GM23248 (cell line): ENCODE data around the gene ARMH4. TPM values are rescaled to one million over a fixed set of nuclear protein-coding genes. Genes with fewer than 3 reads are reported as not detected.

Source experiments
- DNase-seq: peaks from one replicate; pipeline ENCODE4 v3.0.0-alpha.2; 2015
- H2AFZ ChIP-seq: fragments of 200-600 bp; sonication (generic); 2 replicates; pipeline ENCODE4 v1.6.1; 2016; ENCODE audit warnings: antibody characterized with exemption
- H3F3A ChIP-seq: fragments of 200-600 bp; sonication (generic); 2 replicates; pipeline ENCODE4 v1.6.1; 2016; ENCODE audit warnings: mild to moderate bottlenecking, antibody characterized with exemption, mixed run types; ENCODE audit not compliant: insufficient read depth
- H3K27ac ChIP-seq: fragments of 200-600 bp; sonication (generic); 2 replicates; pipeline ENCODE4 v1.5.1; 2016; ENCODE audit warnings: mild to moderate bottlenecking
- H3K27me3 ChIP-seq: fragments of 200-600 bp; sonication (generic); replicated peaks from 2 replicates; pipeline ENCODE4 v1.6.1; 2016; ENCODE audit warnings: mild to moderate bottlenecking; ENCODE audit not compliant: insufficient read depth
- H3K36me3 ChIP-seq: fragments of 200-600 bp; sonication (generic); 2 replicates; pipeline ENCODE4 v1.6.1; 2016; ENCODE audit warnings: low read depth, mild to moderate bottlenecking
- H3K4me1 ChIP-seq: fragments of 200-600 bp; sonication (generic); 2 replicates; pipeline ENCODE4 v1.6.1; 2016; ENCODE audit warnings: mild to moderate bottlenecking; ENCODE audit not compliant: insufficient read depth
- H3K4me2 ChIP-seq: fragments of 200-600 bp; sonication (generic); one replicate; pipeline ENCODE4 v1.6.1; 2016; ENCODE audit warnings: mild to moderate bottlenecking; ENCODE audit not compliant: unreplicated experiment
- H3K4me3 ChIP-seq: fragments of 200-600 bp; sonication (generic); 2 replicates; pipeline ENCODE4 v1.5.1; 2016; ENCODE audit warnings: mild to moderate bottlenecking
- H3K79me2 ChIP-seq: fragments of 200-600 bp; sonication (generic); 2 replicates; pipeline ENCODE4 v1.6.1; 2016; ENCODE audit warnings: mild to moderate bottlenecking; ENCODE audit not compliant: insufficient read depth
- H3K9ac ChIP-seq: fragments of 200-600 bp; sonication (generic); 2 replicates; pipeline ENCODE4 v1.6.1; 2016; ENCODE audit warnings: mild to moderate bottlenecking
- H3K9me2 ChIP-seq: fragments of 200-600 bp; sonication (generic); 2 replicates; pipeline ENCODE4 v1.6.1; 2016; ENCODE audit warnings: mixed run types, mild to moderate bottlenecking, moderate library complexity; ENCODE audit not compliant: insufficient read depth
- H3K9me3 ChIP-seq: fragments of 200-600 bp; sonication (generic); one replicate; pipeline ENCODE4 v1.6.1; 2017; ENCODE audit warnings: low read depth
- H4K20me1 ChIP-seq: fragments of 200-600 bp; sonication (generic); 2 replicates; pipeline ENCODE4 v1.6.0; 2016; ENCODE audit not compliant: insufficient read depth
- EZH2 ChIP-seq: fragments of 200-600 bp; sonication (generic); IDR thresholded peaks from 2 replicates; pipeline ENCODE4 v1.6.1; 2018; ENCODE audit warnings: antibody characterized with exemption, mild to moderate bottlenecking; ENCODE audit not compliant: insufficient read depth, poor library complexity, severe bottlenecking
- EZH2phosphoT487 ChIP-seq: fragments of 200-600 bp; sonication (generic); IDR thresholded peaks from 2 replicates; pipeline ENCODE4 v1.6.1; 2018; ENCODE audit warnings: antibody characterized with exemption, moderate library complexity, mild to moderate bottlenecking, low read depth; ENCODE audit not compliant: insufficient read depth
- WGBS, 2 experiments: methylation state at CpG; one replicate each; pipeline ENCODE4 v1.1.6; 2015 to 2017; ENCODE audit warnings: low lambda C conversion rate in 2 of 2, low coverage in 1 of 2; ENCODE audit errors: missing lambda C conversion rate in 2 of 2; 5-methylcytosine and 5-hydroxymethylcytosine counted together
- in situ Hi-C: fragments of 300-500 bp; cut with MboI; formaldehyde crosslinking; loops from 2 replicates; pipeline ENCODE4 v1.15.0; 2020
- polyA plus RNA-seq: library from polyadenylated mRNA; unstranded; fragments of >200 nt; fragmentation: Nextera tagmentation; extraction: Ambion mirVana; gene quantifications from 2 replicates; pipeline ENCODE4 v1.2.1, GENCODE V29; 2016
- total RNA-seq: library from RNA; depleted of rRNA; stranded (reverse); fragments of >200 nt; shearing (Covaris generic); gene quantifications from 2 replicates; pipeline ENCODE4 v1.2.3, GENCODE V29; 2014

Gene ARMH4
- total and polyA plus RNA-seq, 2 experiments from 2014 or later = 2.9 to 8.7 TPM

- in situ Hi-C loops = no loop called here
These were observed 60.0 kb downstream of the ARMH4 start for GRCh38 chr14:58091883-58092630.

GRCh38 chr14:58089612-58090011 lies 62.4 kb downstream of the ARMH4 start:
- Histone ChIP-seq H4K20me1 (no peaks in the 10 kb centered on the region), H3K27ac (no peak overlapping the region), H3K9ac (no peak overlapping the region), H3K79me2 (no peaks in the 10 kb centered on the region), H3K9me2 (no peaks in the 10 kb centered on the region), H3K4me1 (no peaks in the 10 kb centered on the region), H3K4me3 (no peak overlapping the region), H2AFZ (no peak overlapping the region), H3K9me3 (no peaks in the 10 kb centered on the region), H3F3A (no peaks in the 10 kb centered on the region), H3K4me2 (no peak overlapping the region), H3K36me3 (no peaks in the 10 kb centered on the region), H3K27me3 (no peaks in the 10 kb centered on the region)
- DNase-seq = no peak
- 88 to 95% methylated on average over 3 of the region's 3 CpGs for WGBS, 2 experiments
- in situ Hi-C loops = no loop called here
- TF ChIP-seq EZH2phosphoT487 = no peak
- TF ChIP-seq EZH2 = no peak

More at GRCh38 chr14:58091883-58092630, 60.0 kb downstream of the ARMH4 start:
- 86 to 88% methylated on average over 5 of the region's 5 CpGs for WGBS, 2 experiments
- Histone ChIP-seq H3K9ac (no peak overlapping the region), H3F3A (no peaks in the 10 kb centered on the region), H3K4me2 (no peak overlapping the region), H3K4me1 (no peaks in the 10 kb centered on the region), H4K20me1 (no peaks in the 10 kb centered on the region), H2AFZ (no peak overlapping the region), H3K36me3 (no peaks in the 10 kb centered on the region), H3K27ac (no peak overlapping the region), H3K27me3 (no peaks in the 10 kb centered on the region), H3K9me2 (no peaks in the 10 kb centered on the region), H3K9me3 (no peaks in the 10 kb centered on the region), H3K4me3 (no peak overlapping the region), H3K79me2 (no peaks in the 10 kb centered on the region)
- DNase-seq = no peak
- TF ChIP-seq EZH2phosphoT487 = no peak

GRCh38 chr14:58088961-58089360 lies 63.1 kb downstream of the ARMH4 start:
- H3K36me3 ChIP-seq = no peaks in the 10 kb centered on the region
- no peaks in the 10 kb centered on the region for H4K20me1 ChIP-seq
- H3K4me1 ChIP-seq = no peaks in the 10 kb centered on the region
- WGBS, 2 experiments = 77 to 83% methylated on average over 2 of the region's 2 CpGs
- DNase-seq = no peak
- H2AFZ ChIP-seq = no peak overlapping the region
- TF ChIP-seq EZH2 (no peak), EZH2phosphoT487 (no peak)
- H3F3A ChIP-seq = no peaks in the 10 kb centered on the region
- H3K27ac ChIP-seq = no peak overlapping the region
- no peaks in the 10 kb centered on the region for H3K9me2 ChIP-seq
- no peaks in the 10 kb centered on the region for H3K27me3 ChIP-seq
- H3K4me3 ChIP-seq = no peak overlapping the region
- no peak overlapping the region for H3K4me2 ChIP-seq
- H3K9me3 ChIP-seq = no peaks in the 10 kb centered on the region
- H3K9ac ChIP-seq = no peak overlapping the region
- in situ Hi-C loops = no loop called here
- H3K79me2 ChIP-seq = no peaks in the 10 kb centered on the region

GRCh38 chr14:58085877-58086276 lies 66.1 kb downstream of the ARMH4 start:
- no peak overlapping the region for H3K27ac ChIP-seq
- no peaks in the 10 kb centered on the region for H3K9me2 ChIP-seq
- H3K4me2 ChIP-seq = no peak overlapping the region
- DNase-seq = no peak
- peaks cover 19% of the 10 kb centered on the region for H3F3A ChIP-seq
- no peak overlapping the region for H3K4me3 ChIP-seq
- H4K20me1 ChIP-seq = no peaks in the 10 kb centered on the region
- 81 to 86% methylated on average over 4 of the region's 4 CpGs for WGBS, 2 experiments
- no peak overlapping the region for H2AFZ ChIP-seq
- in situ Hi-C loops = no loop called here
- H3K79me2 ChIP-seq = no peaks in the 10 kb centered on the region
- H3K27me3 ChIP-seq = no peaks in the 10 kb centered on the region
- TF ChIP-seq EZH2phosphoT487 = no peak
- TF ChIP-seq EZH2 = no peak
- no peaks in the 10 kb centered on the region for H3K9me3 ChIP-seq
- no peak overlapping the region for H3K9ac ChIP-seq
- H3K36me3 ChIP-seq = no peaks in the 10 kb centered on the region
- peaks cover 16% of the 10 kb centered on the region for H3K4me1 ChIP-seq
